ENCODE measurements around the gene CALML3. TPM values are rescaled to one million over a fixed set of nuclear protein-coding genes. Genes with fewer than 3 reads are reported as not detected.

Gene CALML3
- total RNA-seq, 6 donors from 2014 or later, result not detected

DNA sequence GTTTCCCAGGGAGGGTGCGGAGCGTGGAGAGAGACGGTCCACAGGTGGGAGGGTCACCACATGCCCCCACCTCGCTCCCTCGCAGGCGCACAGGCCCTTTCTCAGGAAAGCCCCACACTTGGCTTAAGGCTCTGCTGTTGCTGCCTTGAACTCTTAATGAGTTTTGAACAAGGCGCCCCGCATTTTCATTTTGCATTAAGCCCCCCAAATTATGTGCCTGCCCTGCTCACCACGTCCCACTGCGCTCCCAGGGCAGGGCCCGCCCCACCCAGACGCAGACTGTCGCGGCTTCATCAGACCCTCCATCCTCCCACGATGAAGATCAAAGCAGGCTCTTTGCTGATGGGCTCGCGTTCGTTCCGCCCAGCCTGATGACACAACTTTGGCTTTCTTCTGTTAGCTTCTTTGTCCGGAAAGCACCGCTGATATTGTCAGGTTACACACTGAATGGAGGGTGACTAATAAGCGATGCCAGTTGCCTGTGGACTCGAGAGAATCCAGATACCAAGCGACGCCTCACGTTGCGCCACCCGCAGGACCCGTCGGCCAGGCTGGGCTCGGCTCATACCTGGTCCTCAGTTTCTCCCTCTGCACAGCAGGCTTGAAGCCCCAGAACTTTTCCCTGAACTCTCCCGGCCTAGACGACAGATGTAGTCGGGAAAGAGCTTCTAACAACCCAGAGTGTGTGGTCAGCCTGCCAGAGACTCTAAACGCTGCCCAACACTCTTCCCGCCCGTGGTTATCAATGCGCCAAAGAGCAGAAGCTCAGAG lies 9.5 kb downstream of the CALML3 start:
- Histone ChIP-seq H3K27ac (peak overlapping the region in 1 of 4 donors; percentile 18), H3K9me3 (no peaks in the 10 kb centered on the region), H3K36me3 (no peaks in the 10 kb centered on the region), H3K4me3 (no peak overlapping the region), H3K27me3 (no peaks in the 10 kb centered on the region), H3K4me1 (peaks cover 0 to 8% (median 5%) of the 10 kb centered on the region in 4 donors)
- 90 to 91% methylated on average over 34 to 38 of the region's 38 CpGs for WGBS, 2 donors
- no peak for DNase-seq
- TF ChIP-seq, protein P1, sequence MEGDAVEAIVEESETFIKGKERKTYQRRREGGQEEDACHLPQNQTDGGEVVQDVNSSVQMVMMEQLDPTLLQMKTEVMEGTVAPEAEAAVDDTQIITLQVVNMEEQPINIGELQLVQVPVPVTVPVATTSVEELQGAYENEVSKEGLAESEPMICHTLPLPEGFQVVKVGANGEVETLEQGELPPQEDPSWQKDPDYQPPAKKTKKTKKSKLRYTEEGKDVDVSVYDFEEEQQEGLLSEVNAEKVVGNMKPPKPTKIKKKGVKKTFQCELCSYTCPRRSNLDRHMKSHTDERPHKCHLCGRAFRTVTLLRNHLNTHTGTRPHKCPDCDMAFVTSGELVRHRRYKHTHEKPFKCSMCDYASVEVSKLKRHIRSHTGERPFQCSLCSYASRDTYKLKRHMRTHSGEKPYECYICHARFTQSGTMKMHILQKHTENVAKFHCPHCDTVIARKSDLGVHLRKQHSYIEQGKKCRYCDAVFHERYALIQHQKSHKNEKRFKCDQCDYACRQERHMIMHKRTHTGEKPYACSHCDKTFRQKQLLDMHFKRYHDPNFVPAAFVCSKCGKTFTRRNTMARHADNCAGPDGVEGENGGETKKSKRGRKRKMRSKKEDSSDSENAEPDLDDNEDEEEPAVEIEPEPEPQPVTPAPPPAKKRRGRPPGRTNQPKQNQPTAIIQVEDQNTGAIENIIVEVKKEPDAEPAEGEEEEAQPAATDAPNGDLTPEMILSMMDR (IDR thresholded peaks at IDR 0.05), result no peak
- TF ChIP-seq POLR2AphosphoS5 (IDR thresholded peaks at IDR 0.05), result no peak
- TF ChIP-seq EP300 (IDR thresholded peaks at IDR 0.05), result no peak
- TF ChIP-seq POLR2A (IDR thresholded peaks at IDR 0.05), result no peak
- ATAC-seq (ENCODE audit: low FRiP score in 2 of 2), result no peak

DNA sequence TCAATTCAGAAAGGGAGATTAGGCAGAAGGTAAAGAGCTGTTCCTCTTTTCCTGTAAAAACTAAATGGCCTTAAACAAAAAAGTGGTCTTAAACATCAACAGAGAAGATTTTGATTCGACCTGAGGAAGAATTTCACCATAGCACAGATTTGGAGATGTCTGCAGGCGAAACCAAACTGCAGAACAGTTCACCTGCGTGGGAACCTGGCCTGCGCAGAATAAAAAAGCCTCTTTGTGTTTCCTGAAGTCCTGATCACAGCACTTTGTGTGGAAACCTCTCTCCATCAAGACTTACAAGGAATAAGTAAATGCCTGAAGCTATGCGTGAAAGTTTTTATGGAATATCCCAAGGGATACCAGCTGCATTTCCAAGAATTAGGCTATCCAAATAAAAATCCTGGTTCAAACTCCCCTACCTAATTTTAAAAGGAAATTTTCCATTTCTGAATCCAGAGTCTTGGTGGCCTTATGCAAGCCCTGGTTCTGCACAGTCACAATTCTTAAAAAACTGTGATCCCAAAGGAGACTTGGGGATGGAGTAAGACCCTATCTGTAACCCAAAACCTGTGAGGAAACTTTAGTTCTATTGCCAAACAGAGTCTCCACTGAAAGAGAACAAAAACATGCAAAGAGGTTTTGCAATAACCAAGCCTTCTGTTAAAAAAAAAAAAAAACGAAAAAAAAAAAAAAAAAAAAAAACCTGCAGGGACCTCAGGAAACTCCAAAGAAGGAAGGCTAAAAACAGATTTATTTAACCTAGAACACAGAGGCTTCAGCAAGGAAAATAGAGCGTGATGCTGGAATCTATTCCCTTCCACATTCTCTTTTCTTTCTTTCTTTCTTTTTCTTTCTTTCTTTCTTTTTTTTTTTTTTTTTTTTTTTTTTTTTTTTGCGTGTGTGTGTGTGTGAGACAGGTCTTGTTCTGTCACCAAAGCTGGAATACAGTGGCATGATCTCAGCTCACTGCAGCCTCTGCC lies 10.4 kb downstream of the CALML3 start:
- no peak for DNase-seq
- Histone ChIP-seq H3K27ac (peak overlapping the region in 1 of 4 donors; percentile 25), H3K27me3 (no peaks in the 10 kb centered on the region), H3K4me3 (no peak overlapping the region), H3K9me3 (no peaks in the 10 kb centered on the region), H3K4me1 (peaks cover 0 to 8% (median 5%) of the 10 kb centered on the region in 4 donors), H3K36me3 (no peaks in the 10 kb centered on the region)
- WGBS, 2 donors, result 56 to 68% methylated on average over 8 of the region's 8 CpGs
- peak in 1 of 2 donors; percentile 88 for ATAC-seq (ENCODE audit: low FRiP score in 2 of 2)
- TF ChIP-seq POLR2AphosphoS5 (IDR thresholded peaks at IDR 0.05) (no peak), POLR2A (IDR thresholded peaks at IDR 0.05) (no peak), EP300 (IDR thresholded peaks at IDR 0.05) (no peak)
- TF ChIP-seq, protein P1 (IDR thresholded peaks at IDR 0.05), result no peak

DNA sequence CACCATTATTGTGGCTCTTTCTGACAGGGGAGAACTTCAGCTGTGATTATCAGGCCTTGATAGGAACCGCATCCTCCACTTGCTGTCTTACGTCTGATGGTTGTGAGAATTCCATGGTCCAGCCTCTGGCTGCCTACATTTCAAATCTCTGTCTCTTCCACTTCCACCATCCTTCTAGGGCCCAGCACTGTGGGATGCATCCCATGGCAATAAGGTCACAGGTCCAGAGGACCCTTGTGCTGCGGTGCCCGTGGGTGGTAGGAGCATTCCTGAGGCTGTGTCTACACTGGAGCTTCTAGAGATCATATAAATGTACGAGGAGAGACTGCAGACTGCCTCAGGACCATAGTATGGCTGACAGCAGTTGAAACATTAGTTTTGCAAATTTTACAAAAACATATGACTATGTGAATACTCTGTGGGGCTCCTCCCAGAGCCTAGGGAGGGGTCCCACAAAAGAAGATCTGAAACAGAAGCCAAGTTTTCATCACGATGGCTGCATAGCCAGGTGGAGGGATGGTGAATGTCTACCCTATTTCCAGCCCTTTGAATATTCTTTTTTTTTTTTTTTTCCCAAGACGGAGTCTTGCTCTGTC lies 11.8 kb downstream of the CALML3 start:
- peaks cover 0 to 8% (median 5%) of the 10 kb centered on the region in 4 donors for H3K4me1 ChIP-seq
- ATAC-seq (ENCODE audit: low FRiP score in 2 of 2), result no peak
- TF ChIP-seq POLR2AphosphoS5 (IDR thresholded peaks at IDR 0.05), result no peak
- TF ChIP-seq EP300 (IDR thresholded peaks at IDR 0.05), result no peak
- no peak for TF ChIP-seq POLR2A (IDR thresholded peaks at IDR 0.05)
- TF ChIP-seq, protein P1 (IDR thresholded peaks at IDR 0.05), result no peak
- 90 to 92% methylated on average over 7 of the region's 7 CpGs for WGBS, 2 donors
- H3K27me3 ChIP-seq, result no peaks in the 10 kb centered on the region
- H3K27ac ChIP-seq, result no peak overlapping the region
- H3K4me3 ChIP-seq, result no peak overlapping the region
- no peak for DNase-seq
- H3K9me3 ChIP-seq, result no peaks in the 10 kb centered on the region
- no peaks in the 10 kb centered on the region for H3K36me3 ChIP-seq

DNA sequence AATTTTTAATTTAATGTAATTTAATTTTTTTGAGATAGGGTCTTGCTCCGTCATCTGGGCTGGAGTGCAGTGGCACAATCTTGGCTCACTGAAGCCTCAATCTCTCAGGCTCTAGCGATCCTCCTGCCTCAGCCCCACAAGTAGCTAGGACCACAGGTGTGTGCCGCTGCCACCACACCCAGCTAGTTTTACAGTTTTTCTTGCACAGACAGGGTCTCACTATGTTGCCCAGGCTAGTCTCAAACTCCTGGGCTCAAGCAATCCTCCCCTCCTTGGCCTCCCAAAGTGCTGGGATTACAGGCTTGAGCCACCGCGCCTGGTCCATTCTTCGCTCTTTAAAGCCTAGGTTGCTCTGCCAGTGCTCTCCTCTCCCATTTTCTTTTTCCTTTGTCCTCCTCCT lies 12.9 kb downstream of the CALML3 start:
- DNase-seq, result no peak
- ATAC-seq (ENCODE audit: low FRiP score in 2 of 2), result no peak
- peaks cover 0 to 8% (median 5%) of the 10 kb centered on the region in 4 donors for H3K4me1 ChIP-seq
- no peak for TF ChIP-seq POLR2AphosphoS5 (IDR thresholded peaks at IDR 0.05)
- peaks cover 0 to 4% (median 1%) of the 10 kb centered on the region in 4 donors for H3K9me3 ChIP-seq
- H3K27ac ChIP-seq, result no peak overlapping the region
- no peaks in the 10 kb centered on the region for H3K36me3 ChIP-seq
- H3K27me3 ChIP-seq, result no peaks in the 10 kb centered on the region
- WGBS, 2 donors, result 87 to 91% methylated on average over 6 of the region's 6 CpGs
- H3K4me3 ChIP-seq, result no peak overlapping the region

DNA sequence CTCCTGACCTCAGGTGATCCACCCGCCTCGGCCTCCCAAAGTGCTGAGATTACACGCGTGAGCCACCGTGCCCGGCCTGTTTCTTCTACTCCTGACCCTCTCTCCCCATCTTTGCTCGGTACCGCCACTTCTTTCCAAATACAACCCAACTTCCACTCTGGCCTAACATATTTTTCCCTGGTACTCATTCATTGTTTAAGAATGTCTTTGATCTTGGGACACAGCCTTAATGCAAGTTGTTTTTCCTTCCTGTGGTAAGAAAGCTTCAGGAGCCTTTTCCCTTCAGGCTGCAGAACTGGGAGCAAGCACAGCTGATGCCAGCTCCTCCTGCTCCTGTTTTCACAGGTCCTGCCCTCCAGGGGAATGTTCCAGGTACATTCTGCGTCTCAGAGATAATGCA lies 13.7 kb downstream of the CALML3 start:
- TF ChIP-seq POLR2AphosphoS5 (IDR thresholded peaks at IDR 0.05) (no peak), EP300 (IDR thresholded peaks at IDR 0.05) (no peak), POLR2A (IDR thresholded peaks at IDR 0.05) (no peak)
- TF ChIP-seq, protein P1 (IDR thresholded peaks at IDR 0.05), result no peak
- no peak for DNase-seq
- Histone ChIP-seq H3K4me1 (peaks cover 0 to 8% (median 5%) of the 10 kb centered on the region in 4 donors), H3K36me3 (no peaks in the 10 kb centered on the region), H3K9me3 (peaks cover 0 to 6% (median 2%) of the 10 kb centered on the region in 4 donors), H3K27ac (no peak overlapping the region), H3K27me3 (no peaks in the 10 kb centered on the region), H3K4me3 (no peak overlapping the region)
- ATAC-seq (ENCODE audit: low FRiP score in 2 of 2), result no peak
- 75 to 78% methylated on average over 9 of the region's 9 CpGs for WGBS, 2 donors
